HG03025 (cell line): ENCODE data around the gene TMEM244.
"Not testable (repeated sequence)": the region's sequence is repeated elsewhere in the genome, so short reads cannot be mapped to it uniquely, and the experiment has no call there.

Experiments used
- ATAC-seq: cut with Tn5 transposase; IDR thresholded peaks from one replicate; pipeline ENCODE4 v1.9.1; 2021; ENCODE audit warnings: mild to moderate bottlenecking, moderate library complexity; ENCODE audit not compliant: unreplicated experiment, low FRiP score

The TMEM244 gene

GRCh38 chr6:129871221-129871620 lies 10.1 kb upstream of the TMEM244 start:
- ATAC-seq: no peak

- no peak for ATAC-seq
These were observed 6.3 kb upstream of the TMEM244 start for GRCh38 chr6:129867403-129867802.

- no peak for ATAC-seq
These were observed 5.6 kb upstream of the TMEM244 start for GRCh38 chr6:129866688-129867087.

GRCh38 chr6:129866256-129866655 lies 5.1 kb upstream of the TMEM244 start:
- ATAC-seq: no peak

- ATAC-seq: no peak
These were observed 3.9 kb upstream of the TMEM244 start for GRCh38 chr6:129865013-129865412.

- ATAC-seq: no peak
These were observed 2.5 kb upstream of the TMEM244 start for GRCh38 chr6:129863664-129864063.

GRCh38 chr6:129859524-129859923 lies 1.6 kb downstream of the TMEM244 start:
- ATAC-seq: no peak

- no peak for ATAC-seq
These were observed 3.3 kb downstream of the TMEM244 start for GRCh38 chr6:129857838-129858237.

GRCh38 chr6:129853996-129854711 lies 7.0 kb downstream of the TMEM244 start:
- ATAC-seq: no peak

GRCh38 chr6:129852257-129852858 lies 8.8 kb downstream of the TMEM244 start:
- no peak for ATAC-seq

- ATAC-seq: no peak
These were observed 11.7 kb downstream of the TMEM244 start for GRCh38 chr6:129849456-129849855.

- no peak for ATAC-seq
These were observed 14.4 kb downstream of the TMEM244 start for GRCh38 chr6:129846761-129847160.

- no peak for ATAC-seq
These were observed 15.4 kb downstream of the TMEM244 start for GRCh38 chr6:129845696-129846095.

GRCh38 chr6:129844118-129844891 lies 16.8 kb downstream of the TMEM244 start:
- ATAC-seq: no peak

GRCh38 chr6:129843573-129843972 lies 17.5 kb downstream of the TMEM244 start:
- no peak for ATAC-seq

- no peak for ATAC-seq
These were observed 18.2 kb downstream of the TMEM244 start for GRCh38 chr6:129842881-129843409.

- ATAC-seq: no peak
These were observed 19.0 kb downstream of the TMEM244 start for GRCh38 chr6:129842137-129842536.

GRCh38 chr6:129839562-129839961 lies 21.6 kb downstream of the TMEM244 start:
- ATAC-seq: not testable (repeated sequence)

GRCh38 chr6:129835691-129836090 lies 25.4 kb downstream of the TMEM244 start:
- ATAC-seq: no peak

- ATAC-seq: no peak
These were observed 28.8 kb downstream of the TMEM244 start for GRCh38 chr6:129832299-129832698.

GRCh38 chr6:129828229-129828628 lies 32.9 kb downstream of the TMEM244 start:
- no peak for ATAC-seq
